Fibroblast of mammary gland (primary cell): ENCODE measurements around the gene RHBDF2.

Source experiments
- DNase-seq: peaks from one replicate; pipeline ENCODE4 v3.0.0-alpha.2; 2010; ENCODE audit warnings: low read depth
- H3K4me3 ChIP-seq: 2 replicates; pipeline ENCODE4 v1.5.1; 2011; ENCODE audit warnings: low read depth, mild to moderate bottlenecking, low read length, moderate library complexity; ENCODE audit not compliant: control insufficient read depth
- TF ChIP-seq, protein P1 (sequence below): conservative IDR thresholded peaks from 2 replicates; pipeline ENCODE4 v1.5.1; 2011; ENCODE audit warnings: low read depth, low read length, inconsistent platforms; ENCODE audit not compliant: control insufficient read depth, insufficient read depth

Gene RHBDF2

DNA sequence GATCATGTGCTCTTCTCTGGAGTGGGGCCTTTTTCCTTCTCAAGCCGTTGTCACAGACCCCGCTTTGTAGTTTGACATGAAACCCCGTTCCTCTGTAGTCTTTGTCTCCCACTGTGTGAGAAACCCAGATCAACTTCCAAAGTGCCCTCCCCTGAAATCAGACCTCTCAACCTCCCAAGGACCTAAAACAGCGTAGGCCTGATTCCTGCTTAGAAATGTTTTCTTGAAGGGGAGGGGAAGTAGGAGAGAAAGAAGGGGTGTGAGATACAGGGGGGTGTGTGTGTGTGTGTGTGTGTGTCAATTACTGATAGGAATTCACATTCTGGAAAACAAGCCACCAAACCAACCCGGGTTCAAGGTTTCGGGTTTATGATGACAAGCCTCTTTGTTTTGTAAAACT is 49.7 kb downstream of the RHBDF2 start:
- no peak for DNase-seq
- TF ChIP-seq, protein P1, sequence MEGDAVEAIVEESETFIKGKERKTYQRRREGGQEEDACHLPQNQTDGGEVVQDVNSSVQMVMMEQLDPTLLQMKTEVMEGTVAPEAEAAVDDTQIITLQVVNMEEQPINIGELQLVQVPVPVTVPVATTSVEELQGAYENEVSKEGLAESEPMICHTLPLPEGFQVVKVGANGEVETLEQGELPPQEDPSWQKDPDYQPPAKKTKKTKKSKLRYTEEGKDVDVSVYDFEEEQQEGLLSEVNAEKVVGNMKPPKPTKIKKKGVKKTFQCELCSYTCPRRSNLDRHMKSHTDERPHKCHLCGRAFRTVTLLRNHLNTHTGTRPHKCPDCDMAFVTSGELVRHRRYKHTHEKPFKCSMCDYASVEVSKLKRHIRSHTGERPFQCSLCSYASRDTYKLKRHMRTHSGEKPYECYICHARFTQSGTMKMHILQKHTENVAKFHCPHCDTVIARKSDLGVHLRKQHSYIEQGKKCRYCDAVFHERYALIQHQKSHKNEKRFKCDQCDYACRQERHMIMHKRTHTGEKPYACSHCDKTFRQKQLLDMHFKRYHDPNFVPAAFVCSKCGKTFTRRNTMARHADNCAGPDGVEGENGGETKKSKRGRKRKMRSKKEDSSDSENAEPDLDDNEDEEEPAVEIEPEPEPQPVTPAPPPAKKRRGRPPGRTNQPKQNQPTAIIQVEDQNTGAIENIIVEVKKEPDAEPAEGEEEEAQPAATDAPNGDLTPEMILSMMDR: no peak
- H3K4me3 ChIP-seq: peak overlapping the region; percentile 73

DNA sequence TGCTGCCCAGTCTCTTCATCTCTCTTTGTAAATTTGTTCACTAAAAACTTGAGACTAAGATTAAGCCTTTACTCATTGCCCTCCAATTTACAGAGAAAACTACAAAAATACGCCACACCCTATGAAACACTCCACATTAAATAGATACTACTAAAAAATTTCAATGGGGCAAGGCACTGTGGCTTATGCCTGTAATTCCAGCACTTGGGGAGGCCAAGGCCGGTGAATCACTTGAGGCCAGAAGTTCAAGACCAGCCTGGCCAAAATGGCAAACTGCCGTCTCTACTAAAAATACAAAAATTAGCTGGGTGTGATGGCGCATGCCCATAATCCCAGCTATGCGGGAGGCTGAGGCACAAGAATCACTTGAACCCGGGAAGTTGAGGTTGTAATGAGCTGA is 52.1 kb downstream of the RHBDF2 start:
- DNase-seq: peak; percentile 18
- H3K4me3 ChIP-seq: no peak overlapping the region
- TF ChIP-seq, protein P1: no peak

- DNase-seq: peak; percentile 36
- TF ChIP-seq, protein P1: no peak
- no peak overlapping the region for H3K4me3 ChIP-seq
These were observed 53.1 kb downstream of the RHBDF2 start for GRCh38 chr17:76447931-76448652.

- TF ChIP-seq, protein P1: no peak
- DNase-seq: peak; percentile 93
- H3K4me3 ChIP-seq: peak overlapping the region; percentile 33
These were observed 54.6 kb downstream of the RHBDF2 start for GRCh38 chr17:76446449-76447231.

DNA sequence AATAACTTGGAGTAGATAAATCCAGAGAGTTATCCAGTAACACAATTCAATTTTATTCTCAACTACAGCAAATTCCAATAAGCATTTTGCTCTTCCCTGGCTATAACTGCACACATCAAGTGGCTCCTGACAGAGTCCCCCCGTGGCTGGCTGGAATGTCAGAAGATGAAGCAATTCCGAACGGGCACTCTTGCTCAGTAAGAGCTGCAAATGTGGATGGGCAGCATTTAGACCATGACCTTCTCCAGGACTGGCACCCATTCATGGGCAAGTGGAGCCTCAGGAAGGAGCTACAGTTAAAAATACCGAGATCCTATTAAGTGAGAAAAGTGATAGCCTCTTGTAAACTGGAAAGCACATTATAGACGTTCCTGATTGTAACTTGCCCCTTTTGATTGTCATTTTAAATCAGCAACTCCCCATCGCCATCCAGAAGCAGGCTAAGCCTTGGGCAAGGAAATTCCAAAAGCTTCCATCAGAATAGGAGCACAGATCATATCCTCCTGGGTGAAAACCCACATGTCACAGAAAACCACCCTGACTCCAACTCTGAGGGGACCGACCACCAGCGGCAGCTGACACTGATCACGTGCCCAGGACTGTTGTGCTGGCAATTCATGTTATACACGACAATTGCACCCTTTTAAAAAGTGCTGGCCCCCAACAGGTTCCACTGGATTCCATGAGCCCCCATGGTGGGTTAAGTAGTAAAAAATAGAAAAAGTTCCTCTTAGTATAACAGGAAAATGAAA is 55.4 kb downstream of the RHBDF2 start:
- TF ChIP-seq, protein P1: no peak
- H3K4me3 ChIP-seq: peak overlapping the region; percentile 33

DNA sequence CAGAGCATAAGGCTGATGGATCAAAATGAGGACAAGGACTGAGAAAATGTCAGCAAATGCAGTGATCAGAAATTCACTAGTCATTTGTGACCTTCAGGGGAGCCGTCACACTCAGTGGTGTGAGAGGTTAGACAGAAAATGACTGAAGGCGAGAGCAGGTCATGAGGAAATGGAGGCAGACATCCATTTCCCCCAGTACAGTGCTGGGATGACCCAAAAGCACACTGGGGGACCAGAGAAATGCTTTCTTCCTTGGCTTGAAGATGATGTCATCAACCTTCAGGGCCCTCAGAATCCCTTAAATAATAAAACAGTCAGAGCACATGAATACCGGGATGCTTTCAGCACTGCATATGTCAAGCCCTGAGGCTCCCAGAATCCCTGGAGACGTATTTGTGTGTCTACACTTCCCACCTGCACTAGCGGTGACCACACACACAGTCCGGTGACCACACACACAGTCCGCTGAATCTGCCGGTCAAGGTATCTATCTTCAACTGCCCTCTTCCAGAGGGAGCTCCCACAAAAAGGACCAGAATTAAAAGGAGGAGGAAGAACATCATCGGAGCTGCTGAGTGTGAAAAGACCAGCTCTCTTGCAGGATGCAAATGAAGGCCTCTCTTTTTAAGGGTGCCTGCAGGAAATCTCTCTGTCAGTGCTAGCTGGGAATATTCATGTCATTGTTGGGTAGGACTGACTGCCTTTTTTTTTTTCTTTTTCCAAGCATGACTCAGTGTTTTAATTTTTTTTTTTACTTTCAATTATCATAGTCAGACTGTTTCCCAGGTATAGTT is 56.5 kb downstream of the RHBDF2 start:
- TF ChIP-seq, protein P1: no peak
- no peak overlapping the region for H3K4me3 ChIP-seq
- peak; percentile 22 for DNase-seq

More for the DNA sequence above, 55.4 kb downstream of the RHBDF2 start:
- no peak for DNase-seq
